GM19395 (cell line): ENCODE data around the gene INTS2.
"Not testable (repeated sequence)": the region's sequence is repeated elsewhere in the genome, so short reads cannot be mapped to it uniquely, and the experiment has no call there.

ENCODE experiments used
- ATAC-seq: cut with Tn5 transposase; IDR thresholded peaks from one replicate; pipeline ENCODE4 v1.9.1; 2021; ENCODE audit warnings: mild to moderate bottlenecking, moderate library complexity; ENCODE audit not compliant: unreplicated experiment

INTS2 gene

GRCh38 chr17:61927208-61928100 lies at the start of gene INTS2:
INTS2 (minus strand) TSS chr17:61927982; CDS start chr17:61926644, 1,338 bp downstream.
- ATAC-seq = peak; percentile 84

GRCh38 chr17:61974115-61974514 lies 46.3 kb upstream of the INTS2 start:
- no peak for ATAC-seq

- no peak for ATAC-seq
These were observed 44.5 kb upstream of the INTS2 start for GRCh38 chr17:61972311-61972710.

- no peak for ATAC-seq
These were observed 42.2 kb upstream of the INTS2 start for GRCh38 chr17:61970030-61970429.

- ATAC-seq = no peak
These were observed 41.0 kb upstream of the INTS2 start for GRCh38 chr17:61968757-61969156.

- no peak for ATAC-seq
These were observed 39.9 kb upstream of the INTS2 start for GRCh38 chr17:61967729-61968128.

- no peak for ATAC-seq
These were observed 38.4 kb upstream of the INTS2 start for GRCh38 chr17:61966191-61966590.

- ATAC-seq = no peak
These were observed 27.8 kb upstream of the INTS2 start for GRCh38 chr17:61955619-61956018.

GRCh38 chr17:61947367-61948078 lies 19.7 kb upstream of the INTS2 start:
- no peak for ATAC-seq

- ATAC-seq = no peak
These were observed 18.6 kb upstream of the INTS2 start for GRCh38 chr17:61946359-61946758.

- no peak for ATAC-seq
These were observed 15.3 kb upstream of the INTS2 start for GRCh38 chr17:61943117-61943516.

GRCh38 chr17:61942085-61942484 lies 14.3 kb upstream of the INTS2 start:
- no peak for ATAC-seq

- ATAC-seq = peak; percentile 22
These were observed 287 bp upstream of the INTS2 start for GRCh38 chr17:61928101-61928436.

- ATAC-seq = no peak
These were observed 965 bp downstream of the INTS2 start for GRCh38 chr17:61926826-61927207.

GRCh38 chr17:61915162-61915561 lies 12.6 kb downstream of the INTS2 start:
- ATAC-seq = not testable (repeated sequence)

GRCh38 chr17:61908292-61909037 lies 19.3 kb downstream of the INTS2 start:
- ATAC-seq = no peak

GRCh38 chr17:61907361-61907760 lies 20.4 kb downstream of the INTS2 start:
- no peak for ATAC-seq

GRCh38 chr17:61904094-61904710 lies 23.6 kb downstream of the INTS2 start:
- ATAC-seq = peak; percentile 96

- no peak for ATAC-seq
These were observed 24.5 kb downstream of the INTS2 start for GRCh38 chr17:61903251-61903650.

GRCh38 chr17:61897548-61898180 lies 30.1 kb downstream of the INTS2 start:
- ATAC-seq = no peak

GRCh38 chr17:61895391-61895790 lies 32.4 kb downstream of the INTS2 start:
- no peak for ATAC-seq
